Keratinocyte (primary cell): ENCODE measurements around the gene NCF2. TPM values are rescaled to one million over a fixed set of nuclear protein-coding genes. Genes with fewer than 3 reads are reported as not detected.

Source experiments
- DNase-seq: peaks from one replicate; pipeline ENCODE4 v3.0.0-alpha.2; 2011; ENCODE audit warnings: low read depth, missing footprints, low spot score
- FAIRE-seq: peaks from 2 replicates; lab custom pipeline; 2011; peaks lifted over from hg19 to GRCh38; lab: Jason Lieb, UNC
- H2AFZ ChIP-seq: 2 replicates; pipeline ENCODE4 v1.6.0; 2012; ENCODE audit warnings: low read length, control low read depth, inconsistent platforms; ENCODE audit not compliant: control insufficient read depth
- H3K27ac ChIP-seq: 2 replicates; pipeline ENCODE4 v1.5.1; 2011; ENCODE audit warnings: low read length; ENCODE audit not compliant: control insufficient read depth, insufficient read depth
- H3K27me3 ChIP-seq: 3 replicates; pipeline ENCODE4 v1.6.0; 2011; ENCODE audit warnings: low read length; ENCODE audit not compliant: control insufficient read depth, insufficient read depth; ENCODE audit errors: extremely low read depth
- H3K36me3 ChIP-seq, 2 experiments: 2 replicates in 1 of 2; 3 replicates in 1 of 2; pipeline ENCODE4 v1.5.1; 2011; ENCODE audit warnings: low read length in 2 of 2, mild to moderate bottlenecking in 1 of 2; ENCODE audit not compliant: control insufficient read depth in 2 of 2, insufficient read depth in 2 of 2; ENCODE audit errors: extremely low read depth in 1 of 2
- H3K4me1 ChIP-seq: 3 replicates; pipeline ENCODE4 v1.5.1; 2011; ENCODE audit warnings: low read length; ENCODE audit not compliant: control insufficient read depth, insufficient read depth; ENCODE audit errors: extremely low read depth
- H3K4me2 ChIP-seq: 3 replicates; pipeline ENCODE4 v1.6.0; 2011; ENCODE audit warnings: low read depth, low read length; ENCODE audit not compliant: control insufficient read depth, insufficient read depth; ENCODE audit errors: extremely low read depth
- H3K4me3 ChIP-seq, 3 experiments: fragments of 200-600 bp in 1 of 3; sonication (generic) in 1 of 3; 2 replicates in 2 of 3; 3 replicates in 1 of 3; pipeline ENCODE4 v1.5.1; 2011 to 2016; ENCODE audit warnings: low read length in 3 of 3, mild to moderate bottlenecking in 3 of 3, control low read depth in 2 of 3, inconsistent platforms in 1 of 3, low read depth in 1 of 3, mixed read lengths in 1 of 3, mixed run types in 1 of 3, moderate library complexity in 1 of 3; ENCODE audit not compliant: control insufficient read depth in 2 of 3, insufficient read depth in 2 of 3; ENCODE audit errors: extremely low read depth in 1 of 3
- H3K79me2 ChIP-seq: 2 replicates; pipeline ENCODE4 v1.6.0; 2012; ENCODE audit warnings: low read length; ENCODE audit not compliant: control insufficient read depth, insufficient read depth
- H3K9ac ChIP-seq: 3 replicates; pipeline ENCODE4 v1.6.0; 2011; ENCODE audit warnings: low read length; ENCODE audit not compliant: control insufficient read depth, insufficient read depth; ENCODE audit errors: extremely low read depth
- H3K9me1 ChIP-seq: 3 replicates; pipeline ENCODE4 v1.6.0; 2011; ENCODE audit warnings: low read length; ENCODE audit not compliant: control insufficient read depth, insufficient read depth; ENCODE audit errors: extremely low read depth
- H3K9me3 ChIP-seq: 2 replicates; pipeline ENCODE4 v1.5.1; 2012; ENCODE audit warnings: low read depth, low read length; ENCODE audit not compliant: control insufficient read depth
- H4K20me1 ChIP-seq: 3 replicates; pipeline ENCODE4 v1.6.0; 2011; ENCODE audit warnings: low read length; ENCODE audit not compliant: control insufficient read depth, insufficient read depth; ENCODE audit errors: extremely low read depth
- EZH2 ChIP-seq: IDR thresholded peaks from one replicate; pipeline ENCODE4 v1.6.1; 2012; ENCODE audit warnings: inconsistent platforms, mild to moderate bottlenecking, low read length, moderate library complexity
- dilution Hi-C: fragments of 300-500 bp; cut with MboI; formaldehyde crosslinking; loops from one replicate; pipeline ENCODE4 v1.7.0; 2020; ENCODE audit warnings: low sequenced_read_pairs; ENCODE audit not compliant: extremely low pct_ligation_motif_present
- polyA plus RNA-seq, 5 experiments: library from polyadenylated mRNA; depleted of rRNA in 3 of 5; stranded (reverse) in 3 of 5; stranded (forward) in 1 of 5; unstranded in 1 of 5; fragments of >200 nt; gene quantifications; 1 replicate in 1 of 5; 2 replicates in 3 of 5; 3 replicates in 1 of 5; pipeline versions ENCODE4 v1.2.1 to v1.2.3, GENCODE V29; 2011 to 2012; ENCODE audit warnings: missing spikeins in 2 of 5, low read depth in 1 of 5, low replicate concordance in 1 of 5
- TF ChIP-seq, protein P1 (sequence below), 3 experiments: IDR thresholded peaks in 1 of 3; conservative IDR thresholded peaks in 1 of 3; optimal IDR thresholded peaks in 1 of 3; 2 replicates in 2 of 3; 3 replicates in 1 of 3; pipeline versions ENCODE3 to v1.5.1; 2011; ENCODE audit warnings: low read length in 3 of 3, mild to moderate bottlenecking in 3 of 3, moderate library complexity in 2 of 3, control low read depth in 1 of 3, inconsistent platforms in 1 of 3; ENCODE audit not compliant: insufficient read depth in 2 of 3; ENCODE audit errors: extremely low read depth in 1 of 3

Gene NCF2
- polyA plus RNA-seq, 1 donor (not counting 4 experiments of a cell fraction or from before 2014, with no cell fraction given): 9.2 TPM

DNA sequence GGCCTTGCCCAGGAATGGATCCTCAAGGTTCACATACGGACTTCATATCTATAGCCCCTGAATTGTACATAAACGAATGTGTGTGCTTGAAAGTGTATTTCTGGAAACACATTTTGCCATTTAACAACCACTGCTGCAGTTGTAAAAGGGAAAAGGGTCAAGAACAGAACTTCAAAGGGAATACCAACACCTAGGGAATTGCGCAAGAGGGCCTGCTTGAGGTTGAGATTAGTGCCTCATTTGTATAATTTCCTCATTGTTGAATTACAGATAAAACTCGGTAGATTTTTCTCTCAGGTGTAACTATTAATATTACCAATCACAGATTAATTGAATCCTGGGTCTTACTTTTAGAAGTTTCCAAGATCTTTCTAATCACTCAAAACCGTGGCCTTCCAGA, 6.1 kb downstream of the NCF2 start:
- TF ChIP-seq EZH2: no peak
- TF ChIP-seq, protein P1, sequence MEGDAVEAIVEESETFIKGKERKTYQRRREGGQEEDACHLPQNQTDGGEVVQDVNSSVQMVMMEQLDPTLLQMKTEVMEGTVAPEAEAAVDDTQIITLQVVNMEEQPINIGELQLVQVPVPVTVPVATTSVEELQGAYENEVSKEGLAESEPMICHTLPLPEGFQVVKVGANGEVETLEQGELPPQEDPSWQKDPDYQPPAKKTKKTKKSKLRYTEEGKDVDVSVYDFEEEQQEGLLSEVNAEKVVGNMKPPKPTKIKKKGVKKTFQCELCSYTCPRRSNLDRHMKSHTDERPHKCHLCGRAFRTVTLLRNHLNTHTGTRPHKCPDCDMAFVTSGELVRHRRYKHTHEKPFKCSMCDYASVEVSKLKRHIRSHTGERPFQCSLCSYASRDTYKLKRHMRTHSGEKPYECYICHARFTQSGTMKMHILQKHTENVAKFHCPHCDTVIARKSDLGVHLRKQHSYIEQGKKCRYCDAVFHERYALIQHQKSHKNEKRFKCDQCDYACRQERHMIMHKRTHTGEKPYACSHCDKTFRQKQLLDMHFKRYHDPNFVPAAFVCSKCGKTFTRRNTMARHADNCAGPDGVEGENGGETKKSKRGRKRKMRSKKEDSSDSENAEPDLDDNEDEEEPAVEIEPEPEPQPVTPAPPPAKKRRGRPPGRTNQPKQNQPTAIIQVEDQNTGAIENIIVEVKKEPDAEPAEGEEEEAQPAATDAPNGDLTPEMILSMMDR (optimal IDR thresholded peaks at IDR 0.05 in 1 of 3, IDR thresholded peaks at IDR 0.05 in 1 of 3, conservative IDR thresholded peaks at IDR 0.05 in 1 of 3; ENCODE audit: extremely low read depth in 1 of 3, insufficient read depth in 2 of 3, low read length in 3 of 3): no peak
- Histone ChIP-seq H3K9me3 (no peaks in the 10 kb centered on the region), H3K27me3 (no peaks in the 10 kb centered on the region), H3K9ac (no peak overlapping the region), H3K4me3 (no peak overlapping the region), H3K36me3 (no peaks in the 10 kb centered on the region), H2AFZ (no peak overlapping the region), H3K27ac (no peak overlapping the region), H3K9me1 (no peaks in the 10 kb centered on the region), H3K4me2 (no peak overlapping the region), H3K4me1 (no peaks in the 10 kb centered on the region), H3K79me2 (no peaks in the 10 kb centered on the region), H4K20me1 (no peaks in the 10 kb centered on the region)
- dilution Hi-C loops: no loop called here
- DNase-seq: no peak
- no peak for FAIRE-seq

DNA sequence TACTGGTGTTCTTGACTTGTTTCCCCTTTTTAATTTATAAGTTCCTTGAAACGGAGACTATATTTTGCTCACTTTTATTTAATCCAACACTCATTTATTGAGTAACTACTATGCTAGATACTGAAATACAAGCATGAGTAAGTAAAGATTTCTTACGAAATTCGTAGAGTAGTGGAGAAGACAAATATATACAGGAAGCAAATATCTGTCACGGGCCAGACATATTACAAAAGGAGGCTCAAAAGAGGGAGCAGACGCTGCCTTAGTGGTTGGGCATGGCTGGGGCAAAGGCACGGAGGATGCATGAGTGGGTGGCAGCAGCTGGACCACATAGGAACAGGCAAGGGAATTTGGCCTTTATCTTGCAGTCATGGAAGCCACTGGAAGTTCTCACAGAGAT, 6.8 kb downstream of the NCF2 start:
- Histone ChIP-seq H4K20me1 (no peaks in the 10 kb centered on the region), H3K4me3 (no peak overlapping the region), H3K9me3 (no peaks in the 10 kb centered on the region), H3K4me1 (no peaks in the 10 kb centered on the region), H3K4me2 (no peak overlapping the region), H3K9ac (no peak overlapping the region), H3K79me2 (no peaks in the 10 kb centered on the region), H3K27me3 (no peaks in the 10 kb centered on the region), H3K9me1 (no peaks in the 10 kb centered on the region), H3K36me3 (no peaks in the 10 kb centered on the region), H3K27ac (no peak overlapping the region), H2AFZ (no peak overlapping the region)
- TF ChIP-seq, protein P1 (optimal IDR thresholded peaks at IDR 0.05 in 1 of 3, IDR thresholded peaks at IDR 0.05 in 1 of 3, conservative IDR thresholded peaks at IDR 0.05 in 1 of 3; ENCODE audit: extremely low read depth in 1 of 3, insufficient read depth in 2 of 3, low read length in 3 of 3): no peak
- TF ChIP-seq EZH2: no peak
- dilution Hi-C loops: no loop called here
- FAIRE-seq (no peak), DNase-seq (no peak)
